IMR-90 (cell line): ENCODE measurements around the gene DPAGT1.

Experiments used
- BHLHE40 ChIP-seq: fragments of 150-350 bp; IDR thresholded peaks from 2 replicates; pipeline ENCODE4 v1.6.1; 2016; ENCODE audit warnings: mild to moderate bottlenecking, low read depth, low read length
- CEBPB ChIP-seq: IDR thresholded peaks from 2 replicates; pipeline ENCODE4 v1.6.1; 2012; ENCODE audit warnings: low read depth, low read length, improper control_type of control experiment
- CHD1 ChIP-seq: IDR thresholded peaks from 2 replicates; pipeline ENCODE4 v1.6.1; 2012; ENCODE audit warnings: low read depth, low read length, improper control_type of control experiment
- CTCF ChIP-seq: conservative IDR thresholded peaks from 2 replicates; pipeline ENCODE4 v1.5.1; 2012; ENCODE audit warnings: mild to moderate bottlenecking, low read depth, low read length, improper control_type of control experiment
- FOS ChIP-seq: fragments of 150-350 bp; IDR thresholded peaks from 2 replicates; pipeline ENCODE4 v1.6.1; 2016; ENCODE audit warnings: low read depth, low read length
- MAZ ChIP-seq: IDR thresholded peaks from 2 replicates; pipeline ENCODE4 v1.6.1; 2012; ENCODE audit warnings: low read depth, mild to moderate bottlenecking, low read length, improper control_type of control experiment, moderate library complexity, borderline replicate concordance
- POLR2A ChIP-seq: IDR thresholded peaks from 2 replicates; pipeline ENCODE4 v1.6.1; 2012; ENCODE audit warnings: mild to moderate bottlenecking, low read depth, low read length
- RFX5 ChIP-seq: IDR thresholded peaks from 2 replicates; pipeline ENCODE4 v1.8.0; 2012; ENCODE audit warnings: low read depth, mild to moderate bottlenecking, low read length, moderate library complexity
- SMC3 ChIP-seq: fragments of 150-350 bp; IDR thresholded peaks from 2 replicates; pipeline ENCODE4 v1.6.1; 2016; ENCODE audit warnings: low read depth, mild to moderate bottlenecking, antibody characterized with exemption, low read length, moderate library complexity

GRCh38 chr11:119144825-119145486 lies 43.3 kb upstream of the DPAGT1 start:
- TF ChIP-seq FOS (no peak), CTCF (peak; percentile 62), RFX5 (no peak), MAZ (no peak; the same call in 1 of the 2 replicates), POLR2A (no peak), BHLHE40 (no peak), SMC3 (peak; percentile 62), CEBPB (no peak), CHD1 (no peak)
